Stimulated activated naive CD8-positive, alpha-beta T cell treated with anti-CD3 and anti-CD28 coated beads, Interleukin-15, Interleukin-2, amounts not matched to agents 100 ng/mL and 50 ng/mL, for 24 hours (primary cell): ENCODE data around the gene GOLGA8K.
"Not testable (repeated sequence)": the region's sequence is repeated elsewhere in the genome, so short reads cannot be mapped to it uniquely, and the experiment has no call there.

ENCODE experiments used
- H3K27ac Mint-ChIP-seq: one replicate; pipeline ENCODE4 v1.8.0; 2021; ENCODE audit warnings: mild to moderate bottlenecking, mixed read lengths
- H3K27me3 Mint-ChIP-seq: one replicate; pipeline ENCODE4 v1.8.0; 2021; ENCODE audit warnings: mixed read lengths
- H3K36me3 Mint-ChIP-seq: one replicate; pipeline ENCODE4 v1.8.0; 2021; ENCODE audit warnings: low read depth, mixed read lengths
- H3K4me1 Mint-ChIP-seq: one replicate; pipeline ENCODE4 v1.8.0; 2021; ENCODE audit warnings: low read depth, mixed read lengths
- H3K4me3 Mint-ChIP-seq: one replicate; pipeline ENCODE4 v1.8.0; 2021; ENCODE audit warnings: mild to moderate bottlenecking, mixed read lengths
- H3K9me3 Mint-ChIP-seq: one replicate; pipeline ENCODE4 v1.8.0; 2021; ENCODE audit warnings: mixed read lengths

GOLGA8K gene

DNA sequence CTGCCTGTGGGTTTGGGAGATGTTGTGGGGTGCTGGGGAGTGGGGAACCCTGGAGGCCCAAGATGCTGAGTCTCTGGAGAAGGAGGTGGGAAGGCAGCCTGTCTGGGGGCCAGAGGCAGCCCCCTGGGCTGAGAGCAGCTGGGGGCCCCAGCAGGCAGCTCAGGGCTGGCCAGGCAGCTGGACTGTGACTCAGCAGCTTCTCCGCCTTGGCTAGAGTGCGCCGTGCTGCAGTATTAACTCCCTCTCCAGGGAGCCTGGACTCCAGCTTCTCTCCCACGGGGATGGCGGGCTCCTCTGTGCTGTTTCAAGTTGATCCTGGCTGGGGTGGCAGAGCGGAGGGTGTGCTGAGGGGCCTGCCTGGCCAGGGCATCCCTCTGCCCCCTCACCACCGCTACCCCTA lies 36.6 kb downstream of the GOLGA8K start:
- not testable (repeated sequence) for H3K27me3 Mint-ChIP-seq, H3K36me3 Mint-ChIP-seq, H3K4me1 Mint-ChIP-seq, H3K4me3 Mint-ChIP-seq, H3K27ac Mint-ChIP-seq, H3K9me3 Mint-ChIP-seq

DNA sequence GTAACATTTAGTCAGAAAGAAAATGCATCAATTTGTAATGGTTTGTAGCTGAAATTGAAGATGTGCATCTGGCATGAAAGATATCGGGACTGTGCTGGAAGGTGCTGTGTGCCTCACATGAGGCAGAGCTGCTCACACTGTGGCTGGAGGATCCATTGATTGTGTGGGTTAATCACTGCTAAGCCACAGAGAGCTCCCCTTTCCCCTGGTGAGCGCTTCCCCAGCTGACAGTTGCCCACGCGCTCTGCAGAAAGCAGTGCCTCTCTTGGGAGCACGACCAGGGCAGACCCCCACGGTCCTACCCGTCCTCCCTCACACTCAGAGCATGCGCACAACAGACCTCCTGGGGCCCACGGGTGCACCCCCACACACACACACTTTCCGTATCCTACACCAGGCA lies 37.1 kb downstream of the GOLGA8K start:
- not testable (repeated sequence) for H3K9me3 Mint-ChIP-seq, H3K36me3 Mint-ChIP-seq, H3K27ac Mint-ChIP-seq, H3K4me3 Mint-ChIP-seq, H3K27me3 Mint-ChIP-seq, H3K4me1 Mint-ChIP-seq

DNA sequence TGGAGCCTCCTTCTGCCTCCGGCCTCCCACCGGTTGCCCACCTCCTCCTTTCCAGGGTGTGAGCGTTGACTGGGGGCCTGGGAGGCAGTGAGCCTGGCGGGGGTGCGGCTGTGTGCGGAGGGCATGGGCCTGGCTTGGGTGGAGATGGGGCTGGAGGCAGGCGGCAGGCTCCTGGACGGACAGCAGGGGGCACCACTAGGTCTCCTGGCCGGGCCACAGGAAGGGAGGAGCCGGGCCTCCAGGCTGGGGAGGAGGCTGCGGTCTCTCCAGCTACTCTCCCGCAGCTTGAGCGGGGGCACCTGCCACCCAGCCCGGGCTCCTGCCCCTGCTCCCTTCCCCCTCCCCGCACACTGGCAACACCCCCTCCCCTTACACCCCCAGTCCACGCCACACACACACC lies 38.1 kb downstream of the GOLGA8K start:
- not testable (repeated sequence) for H3K27ac Mint-ChIP-seq, H3K9me3 Mint-ChIP-seq, H3K36me3 Mint-ChIP-seq, H3K27me3 Mint-ChIP-seq, H3K4me1 Mint-ChIP-seq, H3K4me3 Mint-ChIP-seq

DNA sequence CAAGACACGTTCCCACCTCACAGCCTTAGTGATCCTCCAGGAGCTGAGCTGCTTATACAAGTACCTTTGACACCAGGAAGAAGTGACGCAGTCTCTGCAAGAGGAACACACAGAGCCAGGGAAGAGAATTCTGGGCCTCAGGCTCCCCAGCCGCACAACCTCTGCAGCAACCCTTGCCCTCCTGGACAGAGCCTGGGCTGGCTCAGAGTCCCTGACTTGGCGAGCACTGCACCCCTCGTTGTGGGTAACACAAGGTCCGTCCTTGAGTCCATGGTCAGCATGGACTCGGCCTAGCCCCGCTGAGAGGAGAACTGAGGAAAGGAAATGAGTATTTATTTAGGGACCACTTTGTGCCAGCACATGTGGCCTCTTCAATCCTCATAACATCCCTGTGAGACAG lies 39.6 kb downstream of the GOLGA8K start:
- H3K27ac Mint-ChIP-seq, H3K4me3 Mint-ChIP-seq, H3K27me3 Mint-ChIP-seq, H3K4me1 Mint-ChIP-seq, H3K9me3 Mint-ChIP-seq, H3K36me3 Mint-ChIP-seq: not testable (repeated sequence)

DNA sequence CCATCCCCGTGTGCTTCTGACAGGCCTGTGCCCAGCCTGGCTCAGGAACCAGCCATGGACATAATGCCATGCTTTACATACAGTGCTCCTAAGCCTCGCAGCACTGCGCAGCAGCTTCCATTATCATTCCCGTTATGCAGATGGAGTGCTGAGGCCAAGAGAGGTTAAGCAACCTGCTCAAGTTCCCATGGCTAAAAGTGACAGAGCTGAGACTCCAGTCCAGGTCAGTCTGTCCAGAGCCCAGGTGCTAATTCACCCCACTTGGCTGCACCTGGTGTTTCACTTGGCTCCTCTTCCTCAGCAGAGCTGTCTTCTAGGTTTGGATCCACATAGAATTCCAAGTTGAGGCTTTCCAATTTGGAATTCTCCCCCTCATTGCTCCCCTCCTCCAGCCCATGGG lies 41.4 kb downstream of the GOLGA8K start:
- H3K36me3 Mint-ChIP-seq, H3K4me1 Mint-ChIP-seq, H3K27me3 Mint-ChIP-seq, H3K4me3 Mint-ChIP-seq, H3K9me3 Mint-ChIP-seq, H3K27ac Mint-ChIP-seq: not testable (repeated sequence)

DNA sequence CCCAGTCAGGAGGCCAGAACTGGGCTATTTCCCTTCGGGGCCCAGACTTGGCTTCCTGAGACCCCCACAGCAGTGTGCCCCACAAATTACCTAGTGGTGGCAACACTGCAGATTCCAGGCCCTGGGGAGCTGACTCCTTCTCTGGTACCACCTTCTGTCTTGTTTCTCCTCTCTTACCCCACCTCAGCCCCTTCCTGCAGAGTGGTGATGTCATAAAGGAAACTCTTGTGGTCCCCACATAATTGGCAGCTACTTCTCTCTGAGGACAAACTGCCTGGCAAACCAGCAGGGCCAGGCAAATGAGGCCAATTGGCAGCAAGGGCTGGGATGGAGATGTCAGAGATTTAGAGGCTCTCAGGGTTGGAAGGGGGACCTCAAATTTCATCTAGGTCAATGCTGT lies 44.6 kb downstream of the GOLGA8K start:
- H3K27me3 Mint-ChIP-seq, H3K27ac Mint-ChIP-seq, H3K36me3 Mint-ChIP-seq, H3K4me3 Mint-ChIP-seq, H3K4me1 Mint-ChIP-seq, H3K9me3 Mint-ChIP-seq: not testable (repeated sequence)

DNA sequence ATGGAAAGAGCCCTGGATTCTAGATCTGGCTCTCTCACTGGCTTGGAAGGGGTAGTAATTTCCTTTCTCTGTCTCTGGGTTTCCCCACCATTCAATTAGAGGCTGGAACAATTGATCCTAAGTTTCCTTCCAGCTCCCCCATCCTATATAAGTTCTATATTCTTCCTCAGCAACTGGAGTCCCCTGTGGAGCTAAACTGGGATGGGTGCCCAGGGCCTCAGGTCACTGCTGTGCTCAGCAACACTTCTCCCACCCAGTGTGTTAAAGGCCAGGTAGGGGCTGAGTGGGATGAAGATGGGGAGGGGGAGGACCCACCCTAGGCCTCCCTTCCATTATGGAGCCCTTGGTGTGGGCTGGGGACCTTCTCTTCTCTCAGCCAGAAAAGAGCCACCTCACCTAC lies 46.2 kb downstream of the GOLGA8K start:
- not testable (repeated sequence) for H3K36me3 Mint-ChIP-seq, H3K4me1 Mint-ChIP-seq, H3K27me3 Mint-ChIP-seq, H3K9me3 Mint-ChIP-seq, H3K27ac Mint-ChIP-seq, H3K4me3 Mint-ChIP-seq

DNA sequence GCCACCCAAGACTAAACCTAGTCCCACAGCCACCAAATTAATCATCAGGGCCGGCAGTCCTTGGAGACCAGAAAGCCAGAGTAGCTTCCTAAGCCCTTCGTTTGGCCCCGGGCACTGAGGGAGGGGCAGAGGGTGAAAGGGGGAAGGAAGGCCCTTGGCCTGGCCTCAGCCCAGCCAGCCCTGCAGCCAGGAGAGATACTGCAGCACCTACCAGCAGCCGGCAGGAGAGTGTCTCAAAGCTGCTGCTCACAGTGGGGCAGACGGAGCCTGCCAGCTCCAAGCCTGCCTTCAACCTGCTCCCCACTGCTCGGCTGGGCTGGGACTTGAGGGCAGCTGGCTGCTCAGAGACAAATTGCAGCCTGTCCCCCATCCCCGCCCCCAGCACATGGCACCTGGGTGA lies 50.3 kb downstream of the GOLGA8K start:
- H3K27me3 Mint-ChIP-seq, H3K4me1 Mint-ChIP-seq, H3K36me3 Mint-ChIP-seq, H3K9me3 Mint-ChIP-seq, H3K27ac Mint-ChIP-seq, H3K4me3 Mint-ChIP-seq: not testable (repeated sequence)

DNA sequence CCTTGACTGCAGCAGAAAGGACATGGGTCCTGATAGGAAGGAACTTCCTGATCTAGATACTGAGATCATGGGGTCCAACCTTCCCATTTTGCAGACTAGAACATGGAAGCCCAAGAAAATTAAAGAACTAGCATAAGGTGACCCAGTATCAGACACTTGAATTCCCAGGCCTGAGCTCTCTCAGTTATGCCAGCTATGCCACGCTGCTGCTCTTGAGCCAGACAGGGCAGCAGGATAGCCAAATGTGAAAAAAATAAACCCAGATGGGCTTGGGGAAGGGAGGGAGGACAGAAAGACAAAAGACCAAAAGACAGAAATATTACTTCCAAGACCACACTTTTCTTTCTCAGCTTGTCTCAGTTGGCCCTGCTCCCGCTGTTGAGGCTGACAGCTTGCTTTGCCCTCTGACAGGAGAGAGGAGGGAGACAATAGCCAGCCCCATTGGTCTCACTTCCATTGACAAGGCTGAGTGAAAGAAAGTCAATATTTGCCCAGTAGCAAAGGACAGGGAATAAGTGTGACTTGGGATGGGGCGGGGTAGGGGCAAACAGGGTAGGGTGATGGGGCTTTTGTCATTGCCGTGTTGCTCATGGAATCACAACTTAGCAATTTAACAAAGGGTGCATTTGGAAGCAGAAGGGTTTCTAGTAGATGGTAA lies 52.4 kb downstream of the GOLGA8K start:
- H3K36me3 Mint-ChIP-seq, H3K27me3 Mint-ChIP-seq, H3K4me3 Mint-ChIP-seq, H3K9me3 Mint-ChIP-seq, H3K27ac Mint-ChIP-seq, H3K4me1 Mint-ChIP-seq: not testable (repeated sequence)

DNA sequence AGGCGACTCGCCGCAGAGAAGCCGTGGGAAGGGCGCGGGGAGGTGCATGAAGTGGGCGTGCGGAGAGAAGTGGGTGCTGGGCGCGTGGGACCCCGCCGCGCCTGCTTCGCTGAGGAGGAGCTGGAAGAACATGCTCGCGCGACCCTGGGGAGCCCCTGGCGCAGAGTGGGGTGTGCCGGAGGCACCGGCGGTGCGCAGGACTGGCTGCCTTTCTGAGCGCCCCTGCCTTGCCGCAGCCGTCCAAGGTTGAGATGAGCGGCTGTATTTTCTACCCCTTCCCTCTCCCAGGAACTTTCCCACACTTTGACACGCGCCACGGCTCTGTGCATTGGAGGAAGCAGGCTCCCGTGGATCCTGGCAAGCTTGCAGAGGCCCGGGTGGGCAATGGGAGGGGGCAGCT lies 56.1 kb downstream of the GOLGA8K start:
- not testable (repeated sequence) for H3K27me3 Mint-ChIP-seq, H3K4me1 Mint-ChIP-seq, H3K27ac Mint-ChIP-seq, H3K36me3 Mint-ChIP-seq, H3K9me3 Mint-ChIP-seq, H3K4me3 Mint-ChIP-seq

DNA sequence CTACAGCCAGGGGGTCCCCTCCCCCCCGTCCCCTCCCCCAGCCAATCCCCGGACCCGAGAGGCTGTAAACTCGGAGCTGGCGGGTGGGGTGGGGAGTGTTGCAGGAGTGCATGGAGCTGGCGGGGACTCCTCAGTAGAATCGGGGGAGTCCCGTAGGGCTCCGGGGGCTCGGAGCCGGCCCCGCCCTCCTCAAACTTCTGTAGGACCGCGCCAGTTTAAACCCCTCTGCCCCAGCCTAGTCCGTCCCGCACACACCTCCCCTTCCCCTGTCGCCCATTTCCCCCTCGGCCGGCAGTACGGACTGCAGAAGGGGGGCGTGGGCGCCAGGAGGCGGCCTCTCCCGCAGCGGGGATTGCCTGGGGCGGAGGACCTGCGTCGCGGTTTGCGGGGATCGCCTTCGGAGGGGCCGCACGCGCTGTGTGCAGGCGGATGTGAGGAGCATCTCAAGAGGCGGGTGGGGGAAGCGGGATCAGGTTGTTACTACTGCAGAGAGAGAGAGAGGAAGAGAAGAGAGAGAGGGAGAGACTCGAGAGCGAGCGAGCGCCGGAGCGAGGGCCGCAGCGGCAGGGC lies 57.0 kb downstream of the GOLGA8K start:
- not testable (repeated sequence) for H3K4me1 Mint-ChIP-seq, H3K4me3 Mint-ChIP-seq, H3K36me3 Mint-ChIP-seq, H3K27me3 Mint-ChIP-seq, H3K27ac Mint-ChIP-seq, H3K9me3 Mint-ChIP-seq

DNA sequence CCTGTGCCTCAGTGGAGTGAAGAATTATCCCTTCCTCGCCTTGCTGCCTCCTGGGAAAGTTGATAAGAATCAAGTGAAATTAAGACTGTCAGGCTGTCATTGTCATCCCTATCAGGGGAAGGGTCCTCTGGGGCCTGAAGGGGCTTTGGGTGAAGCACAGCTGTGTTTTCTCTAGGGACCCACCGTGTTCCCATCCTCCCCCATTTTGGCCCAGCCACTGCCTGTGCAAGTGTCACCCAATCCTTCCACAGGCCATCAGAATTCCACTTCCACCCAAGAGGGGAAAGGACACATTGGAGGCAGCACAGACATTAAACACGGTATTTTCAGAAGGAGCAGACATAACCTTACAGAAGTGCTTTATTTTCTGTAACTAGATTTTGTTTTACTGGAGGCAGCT lies 59.2 kb downstream of the GOLGA8K start:
- H3K27ac Mint-ChIP-seq, H3K36me3 Mint-ChIP-seq, H3K4me3 Mint-ChIP-seq, H3K27me3 Mint-ChIP-seq, H3K9me3 Mint-ChIP-seq, H3K4me1 Mint-ChIP-seq: not testable (repeated sequence)
